Activated CD8-positive, alpha-beta memory T cell treated with anti-CD3 and anti-CD28 coated beads, Interleukin-2, amount 50 U/mL, for 1 hour (primary cell): ENCODE measurements around the gene XYLT1.
"Not testable (repeated sequence)": the region's sequence is repeated elsewhere in the genome, so short reads cannot be mapped to it uniquely, and the experiment has no call there.

Experiments
- DNase-seq: peaks from one replicate; pipeline ENCODE4 v3.0.0-alpha.2; 2020; ENCODE audit errors: extremely low read depth

The XYLT1 gene

DNA sequence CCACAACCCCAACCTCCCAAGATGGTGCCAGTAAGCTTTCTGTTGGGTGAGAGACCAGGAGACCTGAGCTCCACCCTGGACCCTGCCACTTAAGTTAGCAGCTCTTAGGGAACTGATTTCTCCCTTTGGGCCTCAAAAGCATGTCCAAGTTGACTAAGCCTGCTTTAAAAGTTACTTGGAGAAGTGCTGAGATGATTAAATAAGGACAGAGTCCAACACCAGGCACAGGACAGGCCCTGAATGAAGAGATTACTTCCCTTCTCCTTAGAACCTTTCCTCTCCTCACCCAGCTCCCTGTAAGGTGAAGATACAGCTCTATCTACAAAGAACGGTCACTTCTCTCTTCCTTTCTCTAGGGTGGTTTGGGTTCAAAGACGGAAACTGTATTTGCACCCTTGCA, 162.6 kb downstream of the XYLT1 start:
- DNase-seq = no peak

DNA sequence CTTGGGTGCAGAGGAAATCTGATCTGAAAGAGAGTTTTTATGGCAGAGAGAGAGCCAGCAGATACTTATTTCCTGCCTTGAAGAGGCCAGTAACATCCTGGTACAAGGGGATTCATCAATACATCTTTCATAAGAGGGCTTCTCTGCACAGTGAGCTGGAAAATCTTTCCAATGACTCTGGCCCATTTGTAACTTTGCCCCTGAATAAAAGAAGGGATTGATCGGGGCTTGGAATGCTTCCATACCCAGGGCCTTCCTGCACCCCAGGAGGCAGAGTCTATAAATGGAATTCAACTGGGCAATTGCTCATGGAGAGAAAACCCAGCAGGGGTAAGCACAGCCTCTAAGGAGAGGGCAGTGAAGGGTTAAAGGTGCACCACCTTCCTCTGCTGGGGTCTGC, 163.3 kb downstream of the XYLT1 start:
- DNase-seq = no peak

DNA sequence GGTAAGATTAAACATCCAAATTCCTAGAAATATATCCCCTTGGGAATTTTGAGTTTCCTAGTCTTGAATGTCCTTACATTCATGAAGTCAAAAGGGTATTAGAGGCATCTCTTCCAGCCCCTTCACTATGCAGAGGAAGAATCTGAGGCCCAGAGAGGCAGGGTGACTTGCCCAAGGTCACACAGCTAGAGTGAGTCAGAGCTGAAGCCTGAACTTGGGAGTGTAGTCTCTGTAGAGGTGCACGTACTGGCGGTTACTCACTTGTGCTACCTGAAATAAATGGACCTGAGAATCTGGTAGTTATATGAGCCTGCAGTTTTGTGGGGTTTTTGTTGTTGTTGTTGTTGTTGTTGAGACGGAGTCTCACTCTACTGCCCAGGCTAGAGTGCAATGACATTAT, 164.0 kb downstream of the XYLT1 start:
- DNase-seq = no peak

DNA sequence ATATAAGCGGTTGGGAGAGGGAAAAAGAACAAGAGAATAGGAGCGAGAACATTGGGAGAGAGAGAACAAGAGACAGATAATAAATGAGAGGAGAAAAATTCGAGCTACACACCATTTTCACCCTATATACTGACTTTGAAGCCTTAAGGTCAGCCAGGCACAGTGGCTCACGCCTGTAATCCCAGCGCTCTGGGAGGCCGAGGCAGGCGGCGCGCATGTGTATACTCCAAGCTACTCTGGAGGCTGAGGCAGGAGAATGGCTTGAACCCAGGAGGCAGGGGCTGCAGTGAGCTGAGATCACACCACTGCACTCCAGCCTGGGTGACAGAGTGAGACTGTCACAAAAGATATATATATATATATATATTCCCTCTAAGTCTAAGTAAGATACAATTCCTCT, 164.5 kb downstream of the XYLT1 start:
- not testable (repeated sequence) for DNase-seq

DNA sequence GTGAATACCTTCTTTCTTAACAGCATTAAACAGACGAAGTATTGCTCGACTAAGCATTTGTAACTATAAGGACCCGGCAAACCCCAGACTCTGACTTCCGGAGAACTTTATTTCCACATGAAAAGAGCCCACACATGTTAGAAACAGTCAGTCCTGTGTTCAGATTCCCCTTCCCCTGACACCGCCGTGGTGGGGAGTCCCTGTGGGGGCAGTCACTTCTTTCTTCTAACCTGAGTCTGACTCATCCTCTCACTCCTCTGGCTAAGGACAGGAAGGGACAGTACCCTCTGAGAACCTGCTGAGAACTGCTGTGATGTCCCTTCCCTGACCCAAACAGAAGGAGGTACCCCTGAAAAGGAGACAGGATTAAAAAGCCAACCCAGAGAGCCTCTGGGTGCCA, 165.1 kb downstream of the XYLT1 start:
- DNase-seq = no peak

DNA sequence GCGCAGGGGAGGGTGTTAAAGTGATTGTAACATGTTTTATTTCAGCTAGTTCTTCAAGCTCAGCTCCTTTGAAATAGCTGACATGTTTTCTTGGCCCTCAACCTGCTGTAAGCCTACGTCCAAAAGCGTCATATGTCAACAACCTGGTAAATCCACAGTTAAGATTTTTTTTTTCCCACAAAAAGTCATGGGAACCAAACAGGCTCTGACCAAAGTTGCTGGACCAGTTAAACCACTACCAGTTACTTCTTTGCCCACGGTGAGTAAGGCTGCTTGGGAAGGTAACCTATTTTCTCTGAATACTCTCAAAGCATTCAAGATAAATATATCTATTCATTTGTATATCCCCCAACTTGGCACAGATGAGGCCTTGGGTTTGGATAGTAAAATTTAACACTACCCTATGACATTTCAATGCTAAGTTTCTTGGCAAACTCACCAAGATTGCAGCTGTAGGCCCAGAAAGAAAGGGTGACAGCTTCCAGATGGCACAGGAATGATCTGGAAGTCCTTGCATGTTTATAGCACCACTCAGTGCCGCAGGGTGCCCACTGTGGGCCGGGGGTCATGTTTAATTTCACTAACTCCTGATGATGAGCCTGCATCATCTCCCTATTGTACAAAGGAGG, 166.2 kb downstream of the XYLT1 start:
- no peak for DNase-seq

DNA sequence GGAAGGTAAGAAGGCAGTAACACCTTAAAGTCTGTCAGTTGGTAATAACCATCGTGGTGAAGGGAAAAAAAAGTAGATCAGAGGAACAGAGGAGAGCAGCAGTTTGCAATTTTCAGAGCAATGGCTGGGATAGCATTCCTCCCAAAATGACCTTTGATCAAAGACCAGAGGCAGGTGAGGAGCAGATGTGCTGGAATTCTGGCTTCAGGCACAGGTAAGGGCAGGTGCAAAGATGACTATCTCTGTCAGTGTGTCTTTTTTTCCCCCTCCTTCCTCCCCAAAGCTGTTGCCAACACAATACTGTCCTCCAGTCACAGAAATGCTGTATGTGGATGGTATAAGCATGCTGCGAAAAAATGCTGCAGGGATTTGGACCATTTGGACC, 166.7 kb downstream of the XYLT1 start:
- DNase-seq = no peak

DNA sequence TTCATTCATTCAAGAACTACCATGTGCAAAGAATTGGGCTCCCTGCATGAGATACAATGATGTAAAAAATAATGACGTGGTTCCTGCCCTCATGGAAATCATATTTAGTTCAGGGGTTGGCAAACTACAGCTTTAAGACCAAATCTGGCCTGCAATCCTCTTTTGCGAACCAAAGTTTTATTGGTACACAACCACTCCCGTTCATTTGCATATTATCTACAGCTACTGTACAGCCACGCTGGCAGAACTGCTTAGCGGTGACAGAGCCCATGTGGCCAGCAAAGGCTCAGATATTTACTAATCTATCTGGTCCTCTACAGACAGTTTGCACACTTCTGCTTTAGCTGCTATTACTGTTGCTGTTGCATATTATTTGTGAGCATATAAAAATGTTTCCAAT, 167.7 kb downstream of the XYLT1 start:
- DNase-seq = no peak

DNA sequence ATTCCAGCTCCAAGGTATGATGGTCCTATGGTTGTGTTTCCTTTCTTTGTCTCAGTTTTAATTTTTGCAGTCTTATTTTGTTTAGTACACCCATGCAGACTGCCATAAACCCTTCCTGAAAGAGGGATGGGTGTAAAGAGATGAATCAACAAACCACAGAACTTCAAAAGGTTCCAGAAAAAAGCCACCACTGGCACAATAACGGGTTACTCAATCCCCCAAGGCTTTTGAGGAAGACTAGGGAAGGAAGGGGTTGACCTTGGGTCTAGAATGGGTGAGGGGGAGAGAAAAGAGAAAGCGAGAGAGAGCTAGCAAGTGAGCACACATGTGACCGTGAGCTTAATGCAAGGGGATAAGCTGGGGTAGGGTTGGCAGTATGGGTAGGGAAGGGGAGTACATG, 168.1 kb downstream of the XYLT1 start:
- no peak for DNase-seq

DNA sequence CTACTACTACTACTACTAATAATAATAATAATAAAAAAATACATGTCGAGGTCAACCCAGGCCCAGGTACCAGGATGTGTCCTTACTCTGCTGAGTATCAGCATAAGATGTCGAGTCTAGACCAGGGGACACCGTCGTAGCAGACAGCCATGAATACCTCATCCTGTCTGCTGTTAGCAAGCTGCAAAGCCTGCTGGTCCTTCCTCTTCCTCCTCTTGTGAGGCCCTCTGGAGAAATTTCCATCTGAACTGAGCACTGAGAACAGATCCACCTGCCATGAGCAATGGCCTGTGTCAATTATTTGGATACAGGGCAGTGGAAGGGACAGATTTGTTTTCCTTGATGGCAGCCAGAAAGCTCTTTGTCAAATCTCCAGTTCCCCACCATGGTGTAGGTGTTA, 168.5 kb downstream of the XYLT1 start:
- no peak for DNase-seq

DNA sequence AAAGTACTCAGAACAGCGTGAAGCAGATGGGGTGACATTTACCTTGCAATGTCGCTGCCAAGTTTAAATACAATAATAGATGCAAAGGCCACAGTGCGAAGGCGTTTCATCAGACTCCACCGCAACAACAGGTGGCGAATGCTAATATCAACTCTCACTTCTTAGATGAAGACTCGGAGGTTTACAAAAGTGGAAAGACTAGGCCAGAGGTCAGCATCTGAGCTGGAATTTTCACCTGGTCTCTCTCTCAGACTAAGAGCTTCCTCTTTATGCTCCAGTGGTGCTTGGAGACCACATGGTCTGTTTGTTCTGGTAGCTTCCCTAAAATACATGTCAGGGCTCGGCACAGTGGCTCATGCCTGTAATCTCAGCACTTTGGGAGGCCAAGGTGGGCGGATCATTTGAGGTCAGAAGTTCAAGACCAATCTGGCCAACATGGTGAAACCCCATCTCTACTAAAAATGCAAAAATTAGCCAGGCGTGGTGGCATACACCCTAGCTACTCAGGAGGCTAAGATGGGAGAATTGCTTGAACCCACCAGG, 169.1 kb downstream of the XYLT1 start:
- DNase-seq = no peak

DNA sequence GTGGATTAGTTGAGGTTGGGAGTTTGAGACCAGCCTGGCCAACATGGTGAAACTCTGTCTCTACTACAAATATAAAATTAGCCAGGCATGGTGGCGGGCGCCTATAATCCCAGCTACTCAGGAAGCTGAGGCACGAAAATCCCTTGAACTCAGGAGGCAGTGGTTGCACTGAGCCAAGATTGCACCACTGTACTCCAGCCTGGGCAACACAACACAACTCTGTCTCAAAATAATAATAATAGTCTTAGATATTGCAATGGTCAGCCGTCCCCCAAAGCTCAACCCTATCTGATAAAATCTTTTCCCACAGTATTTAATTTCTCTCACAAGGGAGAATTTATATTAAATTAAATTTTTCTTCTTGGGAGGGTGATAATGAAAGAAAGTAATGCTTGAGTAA, 169.6 kb downstream of the XYLT1 start:
- DNase-seq = no peak

DNA sequence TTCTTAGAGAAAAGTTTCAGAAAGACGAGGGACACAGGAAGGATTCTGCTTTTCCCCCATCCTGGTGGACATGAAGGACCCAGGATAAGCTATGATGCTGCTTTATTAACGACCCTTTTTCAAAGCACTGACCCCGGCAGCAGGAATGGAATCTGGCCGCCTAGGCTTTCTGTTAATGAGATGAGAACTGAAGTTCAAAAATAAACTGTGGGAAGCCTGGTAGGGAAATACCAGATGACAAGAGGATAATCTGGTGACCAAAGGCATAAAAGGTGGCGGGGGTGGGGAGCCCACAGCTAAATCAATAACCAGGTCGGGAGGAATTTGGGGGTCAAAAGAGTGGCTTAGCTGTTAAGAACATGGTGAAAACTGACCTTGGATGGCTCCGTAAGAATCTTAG, 171.0 kb downstream of the XYLT1 start:
- no peak for DNase-seq

DNA sequence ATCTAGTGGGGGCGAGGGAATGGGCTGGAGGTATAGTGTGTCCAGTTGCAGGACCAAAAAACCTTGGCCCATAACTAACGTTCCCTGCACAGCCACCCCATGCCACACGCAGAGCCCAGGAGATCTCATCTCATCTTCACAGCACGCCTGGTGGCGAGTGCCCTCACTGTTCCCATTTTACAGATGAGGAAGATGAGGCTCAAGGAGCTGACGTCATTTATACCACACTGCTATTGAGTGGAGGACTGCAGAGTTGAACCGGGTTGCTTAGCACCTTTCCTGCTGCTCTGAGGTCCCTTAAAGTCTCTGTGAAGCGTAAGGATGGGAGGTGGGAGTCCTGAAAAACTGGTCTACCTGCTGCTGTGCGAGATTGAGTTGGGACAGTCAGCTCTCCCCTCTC, 172.5 kb downstream of the XYLT1 start:
- DNase-seq = no peak

DNA sequence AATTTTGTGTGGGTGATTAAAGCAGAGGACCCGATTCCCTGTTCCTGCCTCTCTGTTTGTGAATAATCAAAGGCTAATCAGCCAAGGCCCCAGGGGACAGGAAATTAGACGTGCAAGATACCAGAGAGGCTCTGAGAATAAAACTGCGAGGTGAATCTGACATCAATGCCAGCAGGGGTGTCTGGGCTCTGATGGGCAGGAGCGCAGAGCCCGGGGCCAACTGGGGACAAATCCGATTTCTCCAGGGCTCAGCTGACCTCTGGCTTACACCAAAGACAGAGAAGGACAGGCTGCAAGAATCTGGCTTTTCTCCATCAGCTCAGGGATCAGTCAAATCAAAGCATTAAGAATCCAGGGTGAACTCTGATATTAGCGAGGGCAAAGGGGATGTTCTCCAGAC, 174.3 kb downstream of the XYLT1 start:
- no peak for DNase-seq

DNA sequence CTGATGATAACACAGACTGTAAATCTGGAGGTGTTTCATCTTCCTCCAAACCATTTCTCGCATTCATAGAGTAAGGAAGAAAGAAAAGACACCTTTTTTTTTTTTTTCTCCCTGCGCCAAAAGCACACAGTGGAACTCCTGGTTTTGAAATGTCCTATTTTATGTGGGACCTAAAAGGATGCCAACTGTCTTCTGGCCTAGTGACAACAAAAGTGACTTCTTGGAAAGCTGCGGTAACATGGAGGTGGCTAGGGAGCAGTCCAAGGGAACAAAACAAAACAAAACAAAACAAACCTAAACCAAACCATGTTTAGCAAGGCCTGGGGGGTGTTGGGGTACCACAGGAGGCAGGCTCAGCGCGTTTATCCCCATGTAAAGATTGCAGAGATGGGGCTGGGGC, 174.8 kb downstream of the XYLT1 start:
- DNase-seq = no peak

DNA sequence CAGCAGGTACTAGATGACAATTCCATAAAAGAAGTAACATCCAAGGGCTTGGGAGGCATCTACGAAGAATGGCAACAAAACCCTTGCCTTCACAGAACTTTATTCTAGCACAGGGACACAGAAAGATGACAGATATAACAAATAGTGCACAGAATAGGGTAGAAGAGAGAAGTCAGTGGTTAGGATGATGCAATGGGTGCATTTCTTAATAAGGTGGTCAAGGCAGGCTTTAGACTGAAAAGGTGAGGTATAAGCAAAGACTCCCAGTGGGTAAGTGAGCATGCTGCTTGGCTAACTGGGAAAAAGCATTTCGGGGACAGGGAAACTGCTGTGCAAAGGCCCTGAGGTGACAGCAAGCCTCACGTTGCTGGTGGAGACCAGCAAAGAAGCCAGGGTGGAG, 175.9 kb downstream of the XYLT1 start:
- no peak for DNase-seq

DNA sequence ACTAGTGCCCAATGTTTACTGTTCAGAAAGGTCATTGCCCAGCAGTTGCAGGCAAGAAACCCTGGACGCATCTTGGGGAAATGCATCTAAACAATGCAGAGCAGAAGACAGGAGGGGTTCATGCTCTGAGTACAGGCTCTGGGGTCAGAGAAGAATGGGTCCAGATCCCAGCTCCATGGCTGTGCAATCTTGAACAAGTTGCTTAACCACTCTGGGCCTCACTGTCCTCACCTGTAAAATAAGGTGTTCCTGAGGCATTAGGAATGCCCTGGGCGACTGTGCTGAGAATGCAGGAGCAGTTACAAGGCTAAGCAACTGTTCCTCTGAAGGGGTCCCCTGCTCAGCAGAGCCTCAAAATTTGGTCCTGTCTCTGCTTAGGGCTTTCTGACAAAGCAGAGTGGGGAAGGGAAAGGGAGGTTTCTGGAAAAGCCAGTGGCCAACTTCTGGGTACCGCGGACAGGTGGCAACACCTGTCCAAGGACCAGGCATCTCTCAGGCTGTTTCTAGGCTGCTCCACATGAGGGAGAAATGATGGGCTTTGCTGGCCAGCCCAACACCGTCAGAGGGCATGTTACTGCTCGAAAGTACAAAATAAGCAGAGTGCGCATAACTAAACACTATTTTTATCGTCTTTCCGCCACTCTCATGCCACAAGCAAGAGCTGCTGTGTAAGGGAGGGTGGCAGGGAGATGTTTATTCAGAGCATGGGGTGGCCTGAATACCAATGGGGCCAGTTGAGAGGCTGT, 176.8 kb downstream of the XYLT1 start:
- DNase-seq = no peak

DNA sequence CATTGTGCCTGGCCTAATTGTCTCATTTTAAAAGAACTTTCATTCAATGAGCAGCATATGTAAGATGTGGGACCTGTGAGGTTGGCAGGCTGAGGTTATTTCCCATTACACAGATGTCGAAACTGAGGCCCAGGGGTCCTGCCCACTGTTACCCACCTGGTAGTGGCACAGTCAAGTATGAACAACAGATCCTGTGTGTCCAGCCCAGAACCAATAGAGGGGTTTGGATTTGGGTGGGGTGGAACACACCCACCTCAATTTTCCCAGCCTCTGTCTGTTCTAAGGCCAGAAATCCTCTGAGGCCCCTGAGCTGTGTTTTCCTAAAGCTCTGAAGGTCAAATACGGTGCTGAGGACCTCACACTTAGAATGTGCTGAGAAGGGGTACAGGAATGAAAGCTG, 179.5 kb downstream of the XYLT1 start:
- no peak for DNase-seq

DNA sequence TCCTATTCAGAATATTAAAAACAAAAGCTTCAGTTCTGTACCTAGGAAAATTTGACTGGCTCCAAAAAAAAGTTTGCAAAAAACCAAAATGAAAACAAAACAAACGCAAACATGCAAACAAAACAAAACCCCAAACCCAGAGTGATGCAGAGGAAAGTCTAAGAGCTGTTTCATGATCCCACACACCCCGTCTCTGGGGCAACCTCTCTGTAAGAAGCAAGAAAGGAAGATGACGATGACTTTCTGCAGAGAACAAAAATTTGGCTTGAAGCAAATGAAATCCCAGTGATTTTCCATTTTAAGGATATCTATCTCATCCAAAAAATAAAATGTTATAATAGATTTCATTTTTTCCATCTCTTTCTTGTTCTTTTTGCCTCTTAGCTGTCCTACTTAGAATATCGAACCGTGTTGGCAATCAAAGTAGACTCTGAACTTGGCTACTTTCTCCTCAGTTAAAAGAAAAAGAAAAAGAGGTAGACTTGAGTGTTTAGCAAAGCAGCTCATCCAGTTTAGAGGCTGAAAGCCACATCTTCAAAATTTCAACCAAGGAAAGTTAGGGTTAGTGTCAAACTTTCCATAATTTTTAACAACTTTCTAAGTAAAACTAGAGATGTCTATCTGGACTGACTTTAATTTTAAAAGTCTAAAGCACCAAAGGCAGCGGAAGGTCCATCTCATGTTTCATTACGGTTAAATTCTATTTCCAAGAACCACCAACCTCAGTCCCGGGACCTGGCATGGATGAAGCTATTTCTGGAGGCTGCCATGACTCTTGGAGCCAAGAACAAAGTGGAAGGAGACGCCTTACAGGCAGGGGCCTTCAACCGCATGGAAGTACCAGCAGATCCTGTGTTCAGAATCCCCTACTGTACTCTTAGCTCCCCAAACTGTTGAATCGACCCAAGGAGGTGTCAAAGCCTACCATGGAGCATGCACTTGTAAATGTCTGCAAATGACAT, 180.8 kb downstream of the XYLT1 start:
- no peak for DNase-seq

DNA sequence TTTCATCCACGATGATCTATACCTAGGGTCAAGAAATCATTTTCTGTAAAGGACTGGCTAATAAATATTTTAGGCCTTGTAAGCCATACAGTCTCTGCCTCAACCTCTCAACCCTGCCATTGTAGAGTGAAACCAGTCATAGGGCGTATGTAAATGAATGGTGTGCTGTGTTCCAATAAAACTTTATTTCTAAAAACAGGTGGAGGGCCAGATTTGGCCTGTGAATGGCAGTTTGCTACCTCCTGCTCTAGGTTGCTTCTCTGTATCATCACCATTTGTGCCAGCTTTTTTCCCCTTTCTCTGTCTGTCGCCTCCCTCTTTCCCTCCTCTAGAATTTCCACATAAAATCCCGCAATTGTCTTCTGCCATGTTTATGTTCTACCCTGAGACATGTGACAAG, 181.7 kb downstream of the XYLT1 start:
- DNase-seq = no peak

DNA sequence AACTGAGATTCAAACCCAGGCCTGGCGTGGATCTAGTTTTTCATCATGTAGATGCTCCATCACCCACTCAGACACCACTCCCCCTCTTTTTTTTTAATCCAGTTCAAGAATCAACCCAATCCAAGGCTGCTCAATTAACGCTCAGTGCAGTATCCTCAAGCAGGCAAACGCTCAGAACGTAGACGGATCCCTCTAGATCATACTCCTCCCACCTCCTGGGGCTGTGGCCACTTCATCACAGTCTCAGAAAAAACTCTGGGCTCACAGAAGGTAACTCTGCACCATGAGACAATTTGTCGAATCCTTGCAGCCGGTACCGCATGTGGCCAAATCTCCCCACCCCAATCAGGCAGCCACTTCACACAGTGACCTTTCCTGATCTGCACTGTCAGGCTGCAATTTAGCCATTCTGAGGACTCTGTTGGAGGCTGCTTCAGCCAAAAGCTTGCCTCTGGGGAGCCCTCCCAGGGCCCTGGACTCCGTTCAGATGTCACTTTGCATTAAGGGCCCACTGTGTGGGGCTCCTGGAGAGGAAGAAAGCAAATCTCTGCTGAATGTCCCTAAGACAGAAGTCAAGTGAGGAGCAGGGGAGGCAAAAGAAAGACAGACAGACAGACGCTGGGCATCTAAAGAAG, 183.5 kb downstream of the XYLT1 start:
- DNase-seq = no peak
